H54 (cell line): Measurements from ENCODE around the gene FCRL6.

Experiments
- DNase-seq: peaks from one replicate; pipeline ENCODE4 v3.0.0; 2011; ENCODE audit warnings: low spot score, mixed read lengths; ENCODE audit not compliant: insufficient read length
- FAIRE-seq: peaks from 3 replicates; lab custom pipeline; 2011; peaks lifted over from hg19 to GRCh38; lab: Jason Lieb, UNC
- POLR2A ChIP-seq: IDR thresholded peaks from 2 replicates; pipeline ENCODE4 v1.6.1; 2011; ENCODE audit warnings: low read depth, mild to moderate bottlenecking, low read length

Gene FCRL6

GRCh38 chr1:159854116-159854692, 52.0 kb downstream of the FCRL6 start:
- TF ChIP-seq POLR2A = peak; percentile 88
- DNase-seq = peak; percentile 80
- no peak for FAIRE-seq

GRCh38 chr1:159854693-159855192, 52.6 kb downstream of the FCRL6 start:
- no peak for FAIRE-seq
- peak; percentile 77 for TF ChIP-seq POLR2A
- peak; percentile 95 for DNase-seq

GRCh38 chr1:159855709-159856108, 53.5 kb downstream of the FCRL6 start:
- DNase-seq (no peak), FAIRE-seq (no peak)
- TF ChIP-seq POLR2A = no peak

- FAIRE-seq (no peak), DNase-seq (no peak)
- TF ChIP-seq POLR2A = no peak
Measured at GRCh38 chr1:159856576-159856975, 54.4 kb downstream of the FCRL6 start.

GRCh38 chr1:159857889-159858288, 55.7 kb downstream of the FCRL6 start:
- no peak for TF ChIP-seq POLR2A
- DNase-seq = no peak
- FAIRE-seq = no peak

GRCh38 chr1:159859767-159860322, 57.7 kb downstream of the FCRL6 start:
- FAIRE-seq (no peak), DNase-seq (no peak)
- TF ChIP-seq POLR2A = no peak

- no peak for FAIRE-seq
- no peak for DNase-seq
- no peak for TF ChIP-seq POLR2A
Measured at GRCh38 chr1:159860456-159860855, 58.3 kb downstream of the FCRL6 start.

GRCh38 chr1:159861218-159861617, 59.1 kb downstream of the FCRL6 start:
- DNase-seq = no peak
- no peak for TF ChIP-seq POLR2A
- no peak for FAIRE-seq

GRCh38 chr1:159862031-159862430, 59.9 kb downstream of the FCRL6 start:
- no peak for FAIRE-seq
- no peak for DNase-seq
- TF ChIP-seq POLR2A = no peak

GRCh38 chr1:159862557-159862956, 60.4 kb downstream of the FCRL6 start, which contains the start of gene VSIG8:
VSIG8 (minus strand) TSS chr1:159862657; CDS start chr1:159862521, 136 bp downstream.
- TF ChIP-seq POLR2A = no peak
- no peak for FAIRE-seq
- DNase-seq = no peak

GRCh38 chr1:159864262-159864661, 62.1 kb downstream of the FCRL6 start:
- TF ChIP-seq POLR2A = no peak

More at GRCh38 chr1:159864262-159864661, 62.1 kb downstream of the FCRL6 start:
- FAIRE-seq (no peak), DNase-seq (no peak)
